WERI-Rb-1 (cell line): ENCODE measurements around the gene EZH1.
A peak's percentile ranks its signal among the peaks of the same experiment; 100 is the strongest.

Experiments used
- DNase-seq: peaks from one replicate; pipeline ENCODE4 v3.0.0-alpha.2; 2020
- H3K27ac ChIP-seq: fragments of 250-450 bp; sonication (Bioruptor Pico); 2 replicates; pipeline ENCODE4 v1.5.1; 2020; ENCODE audit warnings: mild to moderate bottlenecking, moderate library complexity
- H3K27me3 ChIP-seq: fragments of 250-450 bp; sonication (Bioruptor Pico); 2 replicates; pipeline ENCODE4 v1.5.1; 2021; ENCODE audit warnings: mild to moderate bottlenecking, low read depth, moderate library complexity; ENCODE audit not compliant: insufficient read depth, severe bottlenecking
- H3K36me3 ChIP-seq: fragments of 250-450 bp; sonication (Bioruptor Pico); 2 replicates; pipeline ENCODE4 v1.5.1; 2020; ENCODE audit warnings: mild to moderate bottlenecking, moderate library complexity
- H3K4me3 ChIP-seq: 2 replicates; pipeline ENCODE4 v1.5.1; 2011; ENCODE audit warnings: low read depth, mild to moderate bottlenecking, control low read depth, low read length
- H3K9me3 ChIP-seq: fragments of 250-450 bp; sonication (Bioruptor Pico); 2 replicates; pipeline ENCODE4 v1.5.1; 2021; ENCODE audit warnings: mild to moderate bottlenecking, moderate library complexity; ENCODE audit not compliant: severe bottlenecking
- TF ChIP-seq, protein P1 (sequence below): IDR thresholded peaks from 2 replicates; pipeline ENCODE4 v1.5.1; 2011; ENCODE audit warnings: low read depth, mild to moderate bottlenecking, control low read depth, inconsistent platforms, low read length

Gene EZH1

DNA sequence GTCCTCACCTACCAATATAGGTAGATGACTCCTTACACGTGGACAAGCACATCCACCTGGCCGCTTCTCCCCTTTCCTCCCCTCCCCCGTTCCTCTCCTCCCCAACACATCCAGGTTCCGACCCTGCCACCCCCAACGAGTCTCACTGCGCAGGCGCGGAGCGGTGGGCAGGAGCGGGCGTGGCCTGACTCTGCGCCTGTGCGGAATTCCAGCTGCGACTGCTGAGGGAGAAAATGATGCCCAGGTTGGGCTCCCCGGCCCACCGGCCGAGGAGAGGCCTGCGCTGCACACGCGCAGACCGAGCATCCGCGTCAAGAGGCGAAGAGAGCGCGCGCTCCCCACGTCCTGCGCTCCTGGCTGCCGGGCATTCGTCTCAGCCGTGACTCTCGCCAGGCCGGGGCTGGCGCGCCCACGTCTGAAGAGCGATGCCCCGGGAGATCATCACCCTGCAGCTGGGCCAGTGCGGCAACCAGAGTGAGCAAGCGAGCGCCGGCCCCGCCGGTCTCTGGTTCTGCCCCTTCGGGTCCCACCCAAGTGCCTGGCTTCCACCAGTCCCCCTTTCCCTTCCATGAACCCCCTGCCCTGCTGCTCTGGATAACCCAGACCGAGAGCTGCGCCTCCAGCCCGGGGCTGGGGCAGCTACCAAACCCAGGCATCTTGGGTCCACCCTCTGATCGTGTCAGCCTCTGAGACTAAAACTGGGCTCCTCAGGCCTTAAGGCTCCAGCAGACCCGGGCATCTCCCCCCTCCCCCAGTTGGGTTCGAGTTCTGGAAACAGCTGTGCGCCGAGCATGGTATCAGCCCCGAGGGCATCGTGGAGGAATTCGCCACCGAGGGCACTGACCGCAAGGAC, 85.5 kb downstream of the EZH1 start, which contains the start of gene TUBG2:
Gene TUBG2, plus strand, starts transcription at position 206 of the 853 bp plus-strand sequence. Its CDS starts 220 bp downstream, at position 426.
- peak within 1 kb of the TSS; percentile 61 for H3K27ac ChIP-seq
- peak; percentile 98 for DNase-seq

DNA sequence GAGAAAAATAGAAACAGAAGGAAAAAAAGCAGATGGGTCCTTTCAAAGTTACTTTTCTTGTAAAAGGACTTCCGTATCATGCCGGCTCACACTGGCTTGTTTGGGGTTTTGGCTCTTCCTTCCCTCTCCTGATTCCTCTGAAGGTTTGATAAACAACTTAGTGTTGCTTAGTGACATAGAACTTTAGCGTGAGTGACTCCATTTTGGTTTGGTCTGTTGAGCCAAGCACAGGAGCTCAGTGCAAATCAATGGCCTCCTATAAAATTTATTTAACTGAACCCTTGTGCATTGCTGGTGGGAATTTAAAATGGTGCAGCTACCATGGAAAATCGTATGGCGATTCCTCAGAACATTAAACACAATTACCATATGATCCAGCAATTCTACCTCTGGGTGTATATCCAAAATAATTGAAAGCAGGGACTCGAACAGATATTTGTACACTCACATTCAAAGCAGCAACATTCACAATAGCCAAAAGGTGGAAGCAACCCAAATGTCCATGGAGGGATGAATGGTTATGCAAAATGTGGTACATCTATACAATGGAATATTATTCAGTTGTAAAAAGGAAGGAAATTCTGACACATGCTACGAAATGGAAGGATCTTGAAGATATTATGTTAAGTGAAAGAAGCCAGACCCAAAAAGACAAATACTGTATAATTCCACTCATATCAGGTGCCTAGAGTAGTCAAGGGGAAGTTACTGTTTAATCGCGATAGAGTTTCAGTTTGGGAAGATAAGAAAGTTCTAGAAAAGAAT, 86.8 kb downstream of the EZH1 start:
- TF ChIP-seq, protein P1, sequence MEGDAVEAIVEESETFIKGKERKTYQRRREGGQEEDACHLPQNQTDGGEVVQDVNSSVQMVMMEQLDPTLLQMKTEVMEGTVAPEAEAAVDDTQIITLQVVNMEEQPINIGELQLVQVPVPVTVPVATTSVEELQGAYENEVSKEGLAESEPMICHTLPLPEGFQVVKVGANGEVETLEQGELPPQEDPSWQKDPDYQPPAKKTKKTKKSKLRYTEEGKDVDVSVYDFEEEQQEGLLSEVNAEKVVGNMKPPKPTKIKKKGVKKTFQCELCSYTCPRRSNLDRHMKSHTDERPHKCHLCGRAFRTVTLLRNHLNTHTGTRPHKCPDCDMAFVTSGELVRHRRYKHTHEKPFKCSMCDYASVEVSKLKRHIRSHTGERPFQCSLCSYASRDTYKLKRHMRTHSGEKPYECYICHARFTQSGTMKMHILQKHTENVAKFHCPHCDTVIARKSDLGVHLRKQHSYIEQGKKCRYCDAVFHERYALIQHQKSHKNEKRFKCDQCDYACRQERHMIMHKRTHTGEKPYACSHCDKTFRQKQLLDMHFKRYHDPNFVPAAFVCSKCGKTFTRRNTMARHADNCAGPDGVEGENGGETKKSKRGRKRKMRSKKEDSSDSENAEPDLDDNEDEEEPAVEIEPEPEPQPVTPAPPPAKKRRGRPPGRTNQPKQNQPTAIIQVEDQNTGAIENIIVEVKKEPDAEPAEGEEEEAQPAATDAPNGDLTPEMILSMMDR = no peak
- Histone ChIP-seq H3K36me3 (peaks cover 13% of the 10 kb centered on the region), H3K9me3 (peaks cover 5% of the 10 kb centered on the region), H3K4me3 (no peak overlapping the region), H3K27ac (no peak overlapping the region), H3K27me3 (no peaks in the 10 kb centered on the region)
- DNase-seq = no peak

More for the DNA sequence above, 85.5 kb downstream of the EZH1 start, which contains the start of gene TUBG2:
- TF ChIP-seq, protein P1 = no peak
- peaks cover 5% of the 10 kb centered on the region for H3K9me3 ChIP-seq
- H3K27me3 ChIP-seq = no peaks in the 10 kb centered on the region
- peaks cover 24% of the 10 kb centered on the region for H3K36me3 ChIP-seq
- H3K4me3 ChIP-seq = peak within 1 kb of the TSS; percentile 80

DNA sequence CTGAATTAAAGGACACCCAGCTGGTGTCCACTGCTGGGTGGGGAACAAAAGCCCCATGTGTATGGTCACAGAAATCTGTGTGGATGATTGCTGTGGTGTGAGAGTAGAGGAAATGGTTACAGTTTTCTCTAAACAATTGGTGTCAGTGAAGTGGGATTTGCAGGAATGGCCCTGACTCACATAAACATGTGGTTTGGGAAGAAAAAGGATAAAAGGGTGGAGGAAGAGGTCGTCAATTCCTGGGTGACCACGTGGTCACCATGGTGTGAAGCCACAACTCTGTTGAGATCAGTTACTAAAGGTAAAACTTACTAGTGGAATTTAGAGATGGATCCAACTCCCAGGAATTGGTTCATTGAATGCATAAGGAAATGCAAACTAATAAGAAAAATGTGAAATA, 89.3 kb downstream of the EZH1 start:
- no peaks in the 10 kb centered on the region for H3K27me3 ChIP-seq
- peaks cover 5% of the 10 kb centered on the region for H3K9me3 ChIP-seq
- H3K36me3 ChIP-seq = no peaks in the 10 kb centered on the region; the same call in 1 of the 2 replicates
- TF ChIP-seq, protein P1 = no peak
- H3K27ac ChIP-seq = no peak overlapping the region
- DNase-seq = no peak
- no peak overlapping the region for H3K4me3 ChIP-seq

DNA sequence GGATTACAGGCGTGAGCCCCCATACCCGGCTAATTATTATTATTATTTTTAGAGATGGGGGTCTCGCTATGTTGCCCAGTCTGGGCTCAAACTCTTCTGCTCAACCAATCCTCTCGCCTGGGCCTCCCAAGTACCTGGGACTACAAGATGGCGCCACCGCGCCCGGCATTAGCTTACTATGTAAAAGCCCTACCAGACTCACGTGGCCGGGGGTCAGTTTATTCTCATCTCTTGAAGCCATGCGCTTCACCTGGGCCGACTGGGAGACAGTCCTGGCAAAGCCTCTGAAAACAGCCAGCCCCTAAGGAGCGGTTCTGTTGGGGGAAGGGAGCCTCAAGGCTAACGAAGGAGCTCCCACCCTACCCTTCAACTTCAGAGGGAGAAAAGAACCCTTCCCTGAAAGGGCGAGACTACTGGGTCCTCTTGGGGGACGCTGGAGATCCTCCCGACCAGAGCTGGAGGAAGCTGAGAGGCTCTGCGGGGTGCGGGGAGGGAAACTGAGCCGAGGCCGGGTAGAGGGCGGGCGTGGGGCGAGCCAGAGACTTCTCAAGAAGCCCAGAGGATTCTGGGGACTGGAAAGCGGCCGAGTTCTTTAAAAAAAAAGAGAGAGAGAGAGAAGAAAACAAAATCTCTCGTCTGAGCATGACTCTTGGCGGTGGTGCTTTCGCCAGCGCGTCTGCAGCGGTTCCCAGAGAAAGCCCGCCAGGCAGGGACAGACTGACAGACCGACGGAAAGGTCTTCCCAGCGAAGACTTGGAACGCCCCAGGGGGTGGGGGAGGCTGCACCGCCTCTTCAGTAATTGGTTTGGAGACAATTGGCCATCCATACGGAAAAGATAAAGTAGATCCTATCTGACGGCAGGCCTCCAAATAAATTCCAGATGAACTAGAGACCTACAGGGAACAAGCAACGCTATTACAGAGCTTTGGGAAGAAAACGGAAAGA, 91.4 kb downstream of the EZH1 start:
- Histone ChIP-seq H3K9me3 (peaks cover 5% of the 10 kb centered on the region), H3K27me3 (no peaks in the 10 kb centered on the region), H3K4me3 (no peak overlapping the region), H3K36me3 (no peaks in the 10 kb centered on the region), H3K27ac (no peak overlapping the region)
- no peak for DNase-seq
- TF ChIP-seq, protein P1 = no peak

DNA sequence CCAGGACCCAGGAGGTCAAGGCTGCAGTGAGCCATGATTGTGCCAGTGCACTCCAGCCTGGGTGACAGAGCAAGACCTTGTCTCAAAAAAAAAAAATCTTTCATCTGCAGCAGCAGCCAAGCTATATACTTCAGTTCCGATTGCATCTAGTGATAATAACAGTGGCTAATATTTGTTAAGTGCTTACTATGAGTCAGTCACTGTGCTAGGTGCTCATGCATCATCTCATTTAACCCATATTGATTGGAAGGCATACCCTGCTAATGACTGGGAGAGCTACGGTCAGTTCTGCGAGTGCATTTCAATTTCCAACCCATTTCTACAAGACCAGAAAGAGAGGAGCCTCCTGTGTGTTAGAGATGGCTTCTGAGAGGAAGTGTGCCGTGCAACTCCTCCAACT, 93.4 kb downstream of the EZH1 start:
- no peak for DNase-seq
- no peak overlapping the region for H3K27ac ChIP-seq
- no peaks in the 10 kb centered on the region for H3K9me3 ChIP-seq
- no peaks in the 10 kb centered on the region for H3K36me3 ChIP-seq
- no peak overlapping the region for H3K4me3 ChIP-seq
- H3K27me3 ChIP-seq = no peaks in the 10 kb centered on the region
- TF ChIP-seq, protein P1 = no peak
